ENCODE data around the gene TXNRD1.

- TF ChIP-seq POLR2A (IDR thresholded peaks at IDR 0.05; ENCODE audit: low read depth) (no peak), EP300 (IDR thresholded peaks at IDR 0.05) (no peak), CTCF (IDR thresholded peaks at IDR 0.05) (no peak), POLR2AphosphoS5 (IDR thresholded peaks at IDR 0.05) (peak in 1 of 2 donors; percentile 15)
Measured at GRCh38 chr12:104354167-104354867, 138.7 kb downstream of the TXNRD1 start.

Data from esophagus muscularis mucosa (tissue), 4 donors.